Neural progenitor cell (in vitro differentiated cells): ENCODE data around the gene NKX6-1.

Experiments
- EZH2 ChIP-seq: fragments of 200-600 bp; sonication (generic); IDR thresholded peaks from 2 replicates; pipeline ENCODE4 v1.6.1; 2017; ENCODE audit warnings: antibody characterized with exemption, mild to moderate bottlenecking, moderate library complexity
- TF ChIP-seq, protein P1 (sequence below): fragments of 200-600 bp; sonication (generic); IDR thresholded peaks from 2 replicates; pipeline ENCODE4 v1.5.1; 2017; ENCODE audit warnings: antibody characterized with exemption, mild to moderate bottlenecking

DNA sequence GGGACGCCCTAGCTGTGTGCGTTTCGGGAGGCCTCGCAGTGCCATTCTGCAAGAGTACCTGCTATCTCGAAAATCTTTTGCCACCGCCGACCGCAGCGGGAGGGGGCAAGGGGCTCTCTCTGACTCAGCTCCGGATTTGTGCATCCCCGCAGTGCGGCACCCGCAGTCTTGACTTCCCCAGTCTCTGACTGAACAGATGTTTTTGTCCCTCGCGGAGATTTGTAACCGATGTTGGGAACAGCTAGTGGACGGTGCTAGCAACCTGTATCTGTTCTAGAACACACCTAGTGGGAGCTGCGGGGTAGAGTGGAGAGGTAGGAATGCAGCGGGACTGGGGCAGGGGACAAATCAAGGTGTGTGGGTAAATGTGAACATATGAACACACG lies 17.2 kb downstream of the NKX6-1 start:
- TF ChIP-seq, protein P1, sequence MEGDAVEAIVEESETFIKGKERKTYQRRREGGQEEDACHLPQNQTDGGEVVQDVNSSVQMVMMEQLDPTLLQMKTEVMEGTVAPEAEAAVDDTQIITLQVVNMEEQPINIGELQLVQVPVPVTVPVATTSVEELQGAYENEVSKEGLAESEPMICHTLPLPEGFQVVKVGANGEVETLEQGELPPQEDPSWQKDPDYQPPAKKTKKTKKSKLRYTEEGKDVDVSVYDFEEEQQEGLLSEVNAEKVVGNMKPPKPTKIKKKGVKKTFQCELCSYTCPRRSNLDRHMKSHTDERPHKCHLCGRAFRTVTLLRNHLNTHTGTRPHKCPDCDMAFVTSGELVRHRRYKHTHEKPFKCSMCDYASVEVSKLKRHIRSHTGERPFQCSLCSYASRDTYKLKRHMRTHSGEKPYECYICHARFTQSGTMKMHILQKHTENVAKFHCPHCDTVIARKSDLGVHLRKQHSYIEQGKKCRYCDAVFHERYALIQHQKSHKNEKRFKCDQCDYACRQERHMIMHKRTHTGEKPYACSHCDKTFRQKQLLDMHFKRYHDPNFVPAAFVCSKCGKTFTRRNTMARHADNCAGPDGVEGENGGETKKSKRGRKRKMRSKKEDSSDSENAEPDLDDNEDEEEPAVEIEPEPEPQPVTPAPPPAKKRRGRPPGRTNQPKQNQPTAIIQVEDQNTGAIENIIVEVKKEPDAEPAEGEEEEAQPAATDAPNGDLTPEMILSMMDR = no peak
- TF ChIP-seq EZH2 = peak; percentile 84
